Spleen (tissue), 7 donors: ENCODE results near the gene LRRC15.

Experiments
- POLR2A ChIP-seq, 3 donors: fragments of 450-650 bp; IDR thresholded peaks; one replicate each; pipeline ENCODE4 v1.5.1; 2017; ENCODE audit warnings: antibody characterized with exemption in 3 of 3, mild to moderate bottlenecking in 1 of 3
- POLR2AphosphoS5 ChIP-seq, 3 donors: sonication (generic); formaldehyde crosslinking; IDR thresholded peaks; one replicate each; pipeline ENCODE4 v1.5.1; 2017; ENCODE audit warnings: antibody characterized with exemption in 3 of 3
- TF ChIP-seq, protein P1 (sequence below), 11 experiments: fragments of 200-600 bp in 7 of 11; fragments of 450-650 bp in 4 of 11; sonication (generic) in 4 of 11; IDR thresholded peaks in 8 of 11; conservative IDR thresholded peaks in 3 of 11; 1 replicate in 7 of 11; 2 replicates in 4 of 11; pipeline versions ENCODE4 v1.4.0 to v1.8.0; 2016 to 2021; ENCODE audit warnings: antibody characterized with exemption in 11 of 11, inconsistent platforms in 4 of 11, mild to moderate bottlenecking in 1 of 11
- donor health status: DM: no; HTN: no; CAD: no; lungs with moderate emphysema.
- donor health status: DM: no; HTN: no; CAD: no.
- donor health status: DM: no; HTN: no; CAD: no.

DNA sequence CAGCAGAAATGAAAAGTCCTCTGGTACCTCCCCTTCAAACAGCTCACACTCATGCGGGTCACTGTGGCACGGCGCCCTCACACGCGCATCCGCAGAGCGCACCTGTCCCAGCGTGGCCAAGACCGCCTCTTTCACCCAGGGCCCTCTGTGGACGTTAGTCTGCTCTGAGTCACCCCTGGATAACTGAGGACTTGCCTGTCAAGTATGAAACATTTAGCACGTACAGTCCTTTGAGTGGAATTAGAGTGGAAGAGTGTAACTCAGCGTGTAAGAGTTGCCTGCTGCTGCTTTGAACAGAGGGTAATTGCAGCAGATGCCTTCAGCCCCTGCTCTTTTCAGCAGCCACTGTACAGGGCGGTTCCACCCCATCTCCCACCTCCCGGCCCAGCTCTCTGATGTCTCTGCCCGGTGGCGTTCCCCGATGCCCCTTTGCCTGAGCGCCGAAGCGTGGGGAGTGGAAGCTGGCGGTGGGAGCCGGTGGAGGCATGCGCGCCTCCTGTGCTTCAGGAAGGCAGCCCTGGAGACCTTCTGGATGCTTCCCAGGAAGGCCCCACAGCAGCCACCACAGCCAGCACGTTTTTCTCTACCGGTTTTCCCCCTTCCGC lies 41.4 kb downstream of the LRRC15 start:
- TF ChIP-seq POLR2A (IDR thresholded peaks at IDR 0.05) = no peak
- TF ChIP-seq, protein P1, sequence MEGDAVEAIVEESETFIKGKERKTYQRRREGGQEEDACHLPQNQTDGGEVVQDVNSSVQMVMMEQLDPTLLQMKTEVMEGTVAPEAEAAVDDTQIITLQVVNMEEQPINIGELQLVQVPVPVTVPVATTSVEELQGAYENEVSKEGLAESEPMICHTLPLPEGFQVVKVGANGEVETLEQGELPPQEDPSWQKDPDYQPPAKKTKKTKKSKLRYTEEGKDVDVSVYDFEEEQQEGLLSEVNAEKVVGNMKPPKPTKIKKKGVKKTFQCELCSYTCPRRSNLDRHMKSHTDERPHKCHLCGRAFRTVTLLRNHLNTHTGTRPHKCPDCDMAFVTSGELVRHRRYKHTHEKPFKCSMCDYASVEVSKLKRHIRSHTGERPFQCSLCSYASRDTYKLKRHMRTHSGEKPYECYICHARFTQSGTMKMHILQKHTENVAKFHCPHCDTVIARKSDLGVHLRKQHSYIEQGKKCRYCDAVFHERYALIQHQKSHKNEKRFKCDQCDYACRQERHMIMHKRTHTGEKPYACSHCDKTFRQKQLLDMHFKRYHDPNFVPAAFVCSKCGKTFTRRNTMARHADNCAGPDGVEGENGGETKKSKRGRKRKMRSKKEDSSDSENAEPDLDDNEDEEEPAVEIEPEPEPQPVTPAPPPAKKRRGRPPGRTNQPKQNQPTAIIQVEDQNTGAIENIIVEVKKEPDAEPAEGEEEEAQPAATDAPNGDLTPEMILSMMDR (IDR thresholded peaks at IDR 0.05 in 8 of 11, conservative IDR thresholded peaks at IDR 0.05 in 3 of 11) = no peak
- no peak for TF ChIP-seq POLR2AphosphoS5 (IDR thresholded peaks at IDR 0.05)
